Measurements from ENCODE around the gene SLC8A2. TPM values are rescaled to one million over a fixed set of nuclear protein-coding genes. Genes with fewer than 3 reads are reported as not detected.

The SLC8A2 gene
- total RNA-seq, 4 donors from 2014 or later, result not detected

- peaks cover 41 to 61% (median 49%) of the 10 kb centered on the region in 3 donors for H3K27me3 ChIP-seq
- H3K36me3 ChIP-seq, result no peaks in the 10 kb centered on the region
- no peaks in the 10 kb centered on the region for H3K9me3 ChIP-seq
- in situ Hi-C loops (cut with MboI; ENCODE audit: low sequenced_read_pairs in 4 of 4), result no loop called here
- DNase-seq (no peak), ATAC-seq (no peak)
- H3K27ac ChIP-seq, result no peak overlapping the region
- no peaks in the 10 kb centered on the region for H3K4me1 ChIP-seq
- no peak overlapping the region for H3K4me3 ChIP-seq
- intact Hi-C loops (cut with DNase I; ENCODE audit: low total_unique reads), result no loop called here
- TF ChIP-seq CTCF (IDR thresholded peaks at IDR 0.05 in 4 of 5, conservative IDR thresholded peaks at IDR 0.05 in 1 of 5), result no peak
- no peak for TF ChIP-seq POLR2A (IDR thresholded peaks at IDR 0.05)
Observed at GRCh38 chr19:47471381-47471732, 336 bp downstream of the SLC8A2 start.

- intact Hi-C loops (cut with DNase I; ENCODE audit: low total_unique reads), result no loop called here
- Histone ChIP-seq H3K9me3 (no peaks in the 10 kb centered on the region), H3K4me1 (no peaks in the 10 kb centered on the region), H3K27ac (no peak overlapping the region), H3K27me3 (peaks cover 41 to 64% (median 49%) of the 10 kb centered on the region in 3 donors), H3K4me3 (no peak overlapping the region), H3K36me3 (no peaks in the 10 kb centered on the region)
- TF ChIP-seq CTCF (IDR thresholded peaks at IDR 0.05 in 4 of 5, conservative IDR thresholded peaks at IDR 0.05 in 1 of 5) (no peak), POLR2A (IDR thresholded peaks at IDR 0.05) (no peak)
- ATAC-seq (no peak), DNase-seq (no peak)
- in situ Hi-C loops (cut with MboI; ENCODE audit: low sequenced_read_pairs in 4 of 4), result no loop called here
Observed at GRCh38 chr19:47470447-47471195, 1.1 kb downstream of the SLC8A2 start.

- ATAC-seq, result no peak
- in situ Hi-C loops (cut with MboI; ENCODE audit: low sequenced_read_pairs in 4 of 4), result no loop called here
- Histone ChIP-seq H3K27ac (no peak overlapping the region), H3K36me3 (no peaks in the 10 kb centered on the region), H3K27me3 (peaks cover 41 to 64% (median 49%) of the 10 kb centered on the region in 3 donors), H3K9me3 (no peaks in the 10 kb centered on the region), H3K4me3 (no peak overlapping the region), H3K4me1 (no peaks in the 10 kb centered on the region)
- intact Hi-C loops (cut with DNase I; ENCODE audit: low total_unique reads), result no loop called here
- TF ChIP-seq CTCF (IDR thresholded peaks at IDR 0.05 in 4 of 5, conservative IDR thresholded peaks at IDR 0.05 in 1 of 5), result no peak
- no peak for TF ChIP-seq POLR2A (IDR thresholded peaks at IDR 0.05)
- DNase-seq, result no peak
Observed at GRCh38 chr19:47469719-47470118, 2.0 kb downstream of the SLC8A2 start.

GRCh38 chr19:47469363-47469700 lies 2.4 kb downstream of the SLC8A2 start:
- no peak for ATAC-seq
- Histone ChIP-seq H3K4me1 (no peaks in the 10 kb centered on the region), H3K36me3 (no peaks in the 10 kb centered on the region), H3K27ac (no peak overlapping the region), H3K9me3 (no peaks in the 10 kb centered on the region), H3K4me3 (no peak overlapping the region), H3K27me3 (peaks cover 41 to 64% (median 49%) of the 10 kb centered on the region in 3 donors)
- DNase-seq, result no peak
- in situ Hi-C loops (cut with MboI; ENCODE audit: low sequenced_read_pairs in 4 of 4), result no loop called here
- intact Hi-C loops (cut with DNase I; ENCODE audit: low total_unique reads), result no loop called here
- TF ChIP-seq CTCF (IDR thresholded peaks at IDR 0.05 in 4 of 5, conservative IDR thresholded peaks at IDR 0.05 in 1 of 5) (no peak), POLR2A (IDR thresholded peaks at IDR 0.05) (no peak)

- TF ChIP-seq POLR2A (IDR thresholded peaks at IDR 0.05) (no peak), CTCF (IDR thresholded peaks at IDR 0.05 in 4 of 5, conservative IDR thresholded peaks at IDR 0.05 in 1 of 5) (no peak)
- H3K9me3 ChIP-seq, result no peaks in the 10 kb centered on the region
- H3K27me3 ChIP-seq, result peaks cover 40 to 56% (median 46%) of the 10 kb centered on the region in 3 donors
- DNase-seq (no peak), ATAC-seq (no peak)
- H3K4me3 ChIP-seq, result no peak overlapping the region
- no peaks in the 10 kb centered on the region for H3K4me1 ChIP-seq
- H3K27ac ChIP-seq, result no peak overlapping the region
- in situ Hi-C loops (cut with MboI; ENCODE audit: low sequenced_read_pairs in 4 of 4), result no loop called here
- intact Hi-C loops (cut with DNase I; ENCODE audit: low total_unique reads), result no loop called here
- H3K36me3 ChIP-seq, result no peaks in the 10 kb centered on the region
Observed at GRCh38 chr19:47467914-47468313, 3.8 kb downstream of the SLC8A2 start.

Data from gastrocnemius medialis (tissue), 4 donors.